Measurements from ENCODE around the gene CSF1R. TPM values are rescaled to one million over a fixed set of nuclear protein-coding genes. Genes with fewer than 3 reads are reported as not detected.
A peak's percentile ranks its signal among the peaks of the same experiment; 100 is the strongest.

CSF1R gene
- total RNA-seq, 3 donors from 2014 or later = 11.5 to 79.0 (median 24.1) TPM

DNA sequence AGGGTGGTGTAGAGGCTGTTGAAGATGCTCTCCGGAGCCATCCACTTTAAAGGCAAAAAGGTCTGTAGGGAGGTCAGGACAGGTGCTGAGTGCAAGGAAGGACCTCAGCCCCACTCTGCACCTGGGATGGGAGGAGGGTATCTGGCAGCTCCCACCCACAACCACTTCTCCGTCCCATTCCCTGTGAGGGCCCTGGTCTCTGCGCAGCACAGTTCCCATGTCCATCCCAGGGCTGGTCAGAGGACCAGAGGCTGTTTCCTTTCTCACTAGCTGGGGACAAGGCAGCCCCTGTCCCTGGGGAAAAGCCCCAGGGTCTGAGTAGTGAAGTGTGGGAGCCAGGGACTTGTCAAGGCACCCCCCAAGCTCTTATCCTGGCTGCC, 33.7 kb upstream of the CSF1R start:
- Histone ChIP-seq H3K9me3 (no peaks in the 10 kb centered on the region), H3K27me3 (no peaks in the 10 kb centered on the region), H3K4me3 (no peak overlapping the region), H3K4me1 (no peaks in the 10 kb centered on the region), H3K27ac (peak overlapping the region in 1 of 2 donors; percentile 5), H3K36me3 (no peaks in the 10 kb centered on the region)
- TF ChIP-seq POLR2A (IDR thresholded peaks at IDR 0.05) = no peak
- no peak for TF ChIP-seq POLR2AphosphoS5 (IDR thresholded peaks at IDR 0.05)
- TF ChIP-seq CTCF (IDR thresholded peaks at IDR 0.05) = no peak
- DNase-seq (ENCODE audit: low spot score in 2 of 2) = peak in 1 of 2 donors; percentile 43
- intact Hi-C loops (cut with DNase I; ENCODE audit: low total_unique reads) = no loop called here

DNA sequence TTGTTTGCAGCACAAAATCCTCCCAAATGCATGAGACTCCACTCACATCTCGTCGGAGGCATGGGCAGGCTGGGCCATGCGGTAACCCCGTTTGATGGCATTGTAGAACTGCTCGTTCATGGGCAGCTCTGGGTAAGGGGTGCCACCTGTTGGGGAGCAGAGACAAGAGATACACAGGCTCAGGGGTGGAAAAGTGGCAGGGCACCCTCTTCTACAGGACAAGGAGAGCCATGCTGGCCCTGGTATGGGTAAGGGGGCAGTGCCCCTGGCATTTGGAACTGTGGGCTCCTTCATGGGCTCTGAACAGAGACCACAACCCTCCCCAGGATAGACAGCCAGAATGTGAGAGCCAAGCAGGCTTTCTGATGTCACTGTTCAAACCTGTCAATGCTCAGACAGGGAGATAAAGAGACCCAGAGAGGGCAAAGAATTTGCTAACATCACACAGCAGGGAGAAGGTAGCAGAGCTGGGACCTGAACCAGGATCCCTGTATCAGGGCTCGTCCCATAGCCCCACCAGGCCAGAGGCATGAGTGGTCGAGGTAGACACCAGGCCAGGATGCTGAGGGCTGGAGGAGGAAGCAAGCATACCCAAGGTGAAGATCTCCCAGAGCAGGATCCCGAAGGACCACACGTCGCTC, 33.2 kb upstream of the CSF1R start:
- H3K4me1 ChIP-seq = no peaks in the 10 kb centered on the region
- no peaks in the 10 kb centered on the region for H3K9me3 ChIP-seq
- H3K27ac ChIP-seq = peak overlapping the region in 1 of 2 donors; percentile 5
- intact Hi-C loops (cut with DNase I; ENCODE audit: low total_unique reads) = no loop called here
- no peak for TF ChIP-seq POLR2AphosphoS5 (IDR thresholded peaks at IDR 0.05)
- TF ChIP-seq POLR2A (IDR thresholded peaks at IDR 0.05) = no peak
- no peak for TF ChIP-seq CTCF (IDR thresholded peaks at IDR 0.05)
- H3K4me3 ChIP-seq = no peak overlapping the region
- no peaks in the 10 kb centered on the region for H3K27me3 ChIP-seq
- DNase-seq (ENCODE audit: low spot score in 2 of 2) = peak in 1 of 2 donors; percentile 47
- H3K36me3 ChIP-seq = no peaks in the 10 kb centered on the region

DNA sequence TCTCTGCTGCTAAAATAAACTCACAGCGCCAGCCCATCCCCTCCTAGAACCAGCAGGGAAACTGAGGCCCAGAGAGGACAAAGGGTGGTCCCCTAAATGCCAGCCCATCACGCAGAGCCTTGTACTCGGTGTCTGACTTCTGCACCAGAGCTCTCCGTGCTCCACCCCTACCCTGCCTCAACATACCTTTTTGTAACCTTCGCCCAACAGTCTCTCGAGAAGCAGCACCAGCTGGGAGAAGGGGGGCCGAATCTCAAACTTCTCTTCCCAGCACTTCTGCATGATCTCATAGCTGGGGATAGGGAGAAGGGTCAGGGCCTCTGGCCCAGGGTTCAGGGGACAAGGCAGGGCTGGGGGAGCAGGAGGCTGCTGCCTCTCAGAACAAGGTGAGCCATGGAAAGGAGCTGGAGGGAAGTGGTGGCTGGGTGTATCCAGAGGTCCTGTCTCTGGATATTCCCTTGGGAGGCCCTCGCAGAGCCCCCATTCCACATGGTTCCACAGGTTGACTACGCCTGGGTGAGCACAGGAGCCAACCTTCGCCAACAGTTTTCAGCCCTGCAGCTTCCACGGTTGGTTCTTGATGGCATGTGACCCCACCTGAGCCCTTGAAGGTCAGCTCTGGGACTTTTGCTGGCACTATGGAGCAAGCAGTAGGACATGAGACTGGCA, 32.3 kb upstream of the CSF1R start:
- no peaks in the 10 kb centered on the region for H3K4me1 ChIP-seq
- intact Hi-C loops (cut with DNase I; ENCODE audit: low total_unique reads) = no loop called here
- peak in 1 of 2 donors; percentile 30 for DNase-seq (ENCODE audit: low spot score in 2 of 2)
- H3K9me3 ChIP-seq = no peaks in the 10 kb centered on the region
- no peaks in the 10 kb centered on the region for H3K36me3 ChIP-seq
- H3K27ac ChIP-seq = peak overlapping the region in 1 of 2 donors; percentile 12
- no peak overlapping the region for H3K4me3 ChIP-seq
- no peak for TF ChIP-seq POLR2A (IDR thresholded peaks at IDR 0.05)
- TF ChIP-seq CTCF (IDR thresholded peaks at IDR 0.05) = no peak
- no peak for TF ChIP-seq POLR2AphosphoS5 (IDR thresholded peaks at IDR 0.05)
- H3K27me3 ChIP-seq = no peaks in the 10 kb centered on the region

DNA sequence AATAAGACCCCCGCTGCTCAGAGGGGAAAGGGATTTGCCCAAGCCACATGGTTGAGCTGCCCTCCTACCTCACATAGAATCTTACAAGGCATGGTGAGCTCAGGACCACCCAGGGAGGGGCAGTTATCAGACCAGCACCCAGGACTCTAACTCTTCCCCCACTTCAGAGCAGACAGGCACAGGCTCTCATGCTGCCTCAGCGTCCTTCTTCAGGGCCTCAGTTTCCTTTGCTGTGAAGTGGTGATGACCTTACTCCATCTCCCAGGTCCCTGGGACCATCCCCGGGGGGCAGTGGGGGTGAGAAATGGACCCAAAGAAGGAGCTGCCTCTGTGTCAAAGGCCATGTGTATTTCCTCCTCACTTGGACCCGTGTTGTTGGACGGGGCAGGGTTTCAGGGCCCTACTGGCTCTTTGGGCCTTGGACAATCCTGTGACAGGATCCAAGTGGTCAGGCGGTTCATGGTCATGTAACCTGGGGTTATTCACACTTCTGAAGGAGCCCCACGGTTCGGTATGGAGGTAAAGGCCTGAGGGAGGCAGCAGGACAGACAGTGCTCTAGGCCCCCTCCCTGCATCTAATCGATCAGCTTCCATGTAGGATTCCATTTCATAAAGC, 31.7 kb upstream of the CSF1R start:
- Histone ChIP-seq H3K4me1 (no peaks in the 10 kb centered on the region), H3K36me3 (no peaks in the 10 kb centered on the region), H3K4me3 (no peak overlapping the region), H3K27me3 (no peaks in the 10 kb centered on the region), H3K9me3 (no peaks in the 10 kb centered on the region), H3K27ac (no peak overlapping the region)
- intact Hi-C loops (cut with DNase I; ENCODE audit: low total_unique reads) = no loop called here
- DNase-seq (ENCODE audit: low spot score in 2 of 2) = peak in 1 of 2 donors; percentile 22
- TF ChIP-seq CTCF (IDR thresholded peaks at IDR 0.05) = no peak
- no peak for TF ChIP-seq POLR2AphosphoS5 (IDR thresholded peaks at IDR 0.05)
- TF ChIP-seq POLR2A (IDR thresholded peaks at IDR 0.05) = no peak

Measured in breast epithelium (tissue), 4 donors.